OCI-LY1 (cell line): Measurements from ENCODE around the gene IPCEF1.

Source experiments
- H2AFZ ChIP-seq: fragments of 200-600 bp; sonication (generic), shearing (Covaris generic); 2 replicates; pipeline ENCODE4 v1.6.0; 2014; ENCODE audit warnings: antibody characterized with exemption, mild to moderate bottlenecking, low read length
- H3F3A ChIP-seq: fragments of 200-600 bp; sonication (generic), shearing (Covaris generic); 2 replicates; pipeline ENCODE4 v1.6.0; 2014; ENCODE audit warnings: mild to moderate bottlenecking, antibody characterized with exemption, low read length, moderate library complexity; ENCODE audit not compliant: insufficient read depth
- H3K27ac ChIP-seq: fragments of 200-600 bp; sonication (generic); 2 replicates; pipeline ENCODE4 v1.5.1; 2014; ENCODE audit warnings: low read length, mixed run types, mild to moderate bottlenecking, low read depth; ENCODE audit not compliant: poor library complexity, severe bottlenecking
- H3K27me3 ChIP-seq: fragments of 200-600 bp; sonication (generic); 2 replicates; pipeline ENCODE4 v1.6.0; 2014; ENCODE audit warnings: antibody characterized with exemption, mild to moderate bottlenecking, low read length, moderate library complexity; ENCODE audit not compliant: insufficient read depth
- H3K36me3 ChIP-seq: fragments of 200-600 bp; sonication (generic); 2 replicates; pipeline ENCODE4 v1.6.1; 2014; ENCODE audit warnings: mild to moderate bottlenecking, antibody characterized with exemption, low read length, moderate library complexity, mixed read lengths; ENCODE audit not compliant: insufficient read depth
- H3K4me1 ChIP-seq: fragments of 200-600 bp; sonication (generic); 2 replicates; pipeline ENCODE4 v1.5.1; 2014; ENCODE audit warnings: mild to moderate bottlenecking, low read length, moderate library complexity; ENCODE audit not compliant: insufficient read depth, severe bottlenecking
- H3K4me2 ChIP-seq: fragments of 200-600 bp; sonication (generic), shearing (Covaris generic); 2 replicates; pipeline ENCODE4 v1.6.1; 2014; ENCODE audit warnings: low read length
- H3K4me3 ChIP-seq: fragments of 200-600 bp; sonication (generic); 2 replicates; pipeline ENCODE4 v1.5.1; 2014; ENCODE audit warnings: low read length, low read depth, mild to moderate bottlenecking, mixed read lengths; ENCODE audit not compliant: poor library complexity, severe bottlenecking
- H3K79me2 ChIP-seq: fragments of 200-600 bp; shearing (Covaris generic); 2 replicates; pipeline ENCODE4 v1.6.1; 2016; ENCODE audit warnings: mixed run types, low read length, mixed read lengths; ENCODE audit not compliant: insufficient read depth
- H3K9ac ChIP-seq: fragments of 200-600 bp; sonication (generic), shearing (Covaris generic); 2 replicates; pipeline ENCODE4 v1.6.1; 2014; ENCODE audit warnings: mild to moderate bottlenecking, low read length, mixed read lengths
- H3K9me2 ChIP-seq: fragments of 200-600 bp; sonication (generic), shearing (Covaris generic); 2 replicates; pipeline ENCODE4 v1.6.1; 2014; ENCODE audit warnings: low read depth, mild to moderate bottlenecking, low read length, mixed read lengths
- H3K9me3 ChIP-seq: fragments of 200-600 bp; shearing (Covaris generic); 2 replicates; pipeline ENCODE4 v1.6.1; 2014; ENCODE audit warnings: low read length, mixed read lengths
- H4K20me1 ChIP-seq: fragments of 200-600 bp; sonication (generic), shearing (Covaris generic); 2 replicates; pipeline ENCODE4 v1.6.0; 2016; ENCODE audit warnings: mild to moderate bottlenecking, low read length; ENCODE audit not compliant: insufficient read depth
- EZH2 ChIP-seq: fragments of 200-600 bp; sonication (generic), shearing (Covaris generic); IDR thresholded peaks from 2 replicates; pipeline ENCODE4 v1.8.0; 2017; ENCODE audit warnings: borderline replicate concordance, mixed run types, mild to moderate bottlenecking, antibody characterized with exemption, low read length, moderate library complexity, mixed read lengths
- TF ChIP-seq, protein P1 (sequence below): fragments of 200-600 bp; sonication (generic), shearing (Covaris generic); IDR thresholded peaks from 2 replicates; pipeline ENCODE4 v1.5.1; 2017; ENCODE audit warnings: mild to moderate bottlenecking, antibody characterized with exemption, low read length, moderate library complexity, mixed read lengths

IPCEF1 gene

DNA sequence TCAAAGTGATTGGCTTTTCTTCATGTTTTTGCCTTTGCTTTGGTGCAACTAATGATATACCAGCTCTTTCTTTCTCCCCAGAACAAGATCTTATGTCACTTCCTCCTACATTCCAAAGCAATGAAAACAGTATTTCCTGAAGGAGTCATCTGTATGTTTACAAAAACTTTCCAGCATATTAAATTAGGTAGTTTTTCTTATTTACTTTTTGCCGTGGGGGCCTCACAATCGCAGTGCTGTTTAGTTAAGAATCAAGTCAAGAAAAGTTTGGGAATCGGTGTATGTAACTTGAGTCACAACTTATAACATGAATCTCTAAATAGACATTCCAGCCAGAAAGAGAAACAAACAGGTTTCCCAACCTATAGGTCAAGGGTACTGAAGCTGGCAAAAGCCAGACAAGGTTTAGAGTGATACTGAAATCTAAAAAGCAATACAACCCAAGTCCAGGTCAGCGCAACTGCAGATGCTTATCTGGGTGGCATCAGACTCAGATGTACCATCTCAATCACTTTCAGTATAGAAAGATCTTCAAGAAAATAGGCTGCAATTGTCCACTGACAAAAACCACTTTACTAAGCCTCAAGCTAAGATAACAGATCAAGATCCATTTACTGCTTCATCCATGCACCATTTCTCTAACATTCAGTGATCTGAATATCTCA lies 63.6 kb downstream of the IPCEF1 start:
- H3K27me3 ChIP-seq, result no peaks in the 10 kb centered on the region
- no peak overlapping the region for H2AFZ ChIP-seq
- H3K9ac ChIP-seq, result no peak overlapping the region
- H3K27ac ChIP-seq, result no peak overlapping the region
- H3K9me2 ChIP-seq, result no peaks in the 10 kb centered on the region
- no peak overlapping the region for H3K4me3 ChIP-seq
- no peaks in the 10 kb centered on the region for H3K4me1 ChIP-seq
- no peaks in the 10 kb centered on the region for H3K36me3 ChIP-seq
- no peak overlapping the region for H3K4me2 ChIP-seq
- no peak for TF ChIP-seq EZH2
- TF ChIP-seq, protein P1, sequence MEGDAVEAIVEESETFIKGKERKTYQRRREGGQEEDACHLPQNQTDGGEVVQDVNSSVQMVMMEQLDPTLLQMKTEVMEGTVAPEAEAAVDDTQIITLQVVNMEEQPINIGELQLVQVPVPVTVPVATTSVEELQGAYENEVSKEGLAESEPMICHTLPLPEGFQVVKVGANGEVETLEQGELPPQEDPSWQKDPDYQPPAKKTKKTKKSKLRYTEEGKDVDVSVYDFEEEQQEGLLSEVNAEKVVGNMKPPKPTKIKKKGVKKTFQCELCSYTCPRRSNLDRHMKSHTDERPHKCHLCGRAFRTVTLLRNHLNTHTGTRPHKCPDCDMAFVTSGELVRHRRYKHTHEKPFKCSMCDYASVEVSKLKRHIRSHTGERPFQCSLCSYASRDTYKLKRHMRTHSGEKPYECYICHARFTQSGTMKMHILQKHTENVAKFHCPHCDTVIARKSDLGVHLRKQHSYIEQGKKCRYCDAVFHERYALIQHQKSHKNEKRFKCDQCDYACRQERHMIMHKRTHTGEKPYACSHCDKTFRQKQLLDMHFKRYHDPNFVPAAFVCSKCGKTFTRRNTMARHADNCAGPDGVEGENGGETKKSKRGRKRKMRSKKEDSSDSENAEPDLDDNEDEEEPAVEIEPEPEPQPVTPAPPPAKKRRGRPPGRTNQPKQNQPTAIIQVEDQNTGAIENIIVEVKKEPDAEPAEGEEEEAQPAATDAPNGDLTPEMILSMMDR, result no peak
- no peaks in the 10 kb centered on the region for H3K9me3 ChIP-seq
- H3F3A ChIP-seq, result no peaks in the 10 kb centered on the region
- no peaks in the 10 kb centered on the region for H3K79me2 ChIP-seq
- no peaks in the 10 kb centered on the region for H4K20me1 ChIP-seq

DNA sequence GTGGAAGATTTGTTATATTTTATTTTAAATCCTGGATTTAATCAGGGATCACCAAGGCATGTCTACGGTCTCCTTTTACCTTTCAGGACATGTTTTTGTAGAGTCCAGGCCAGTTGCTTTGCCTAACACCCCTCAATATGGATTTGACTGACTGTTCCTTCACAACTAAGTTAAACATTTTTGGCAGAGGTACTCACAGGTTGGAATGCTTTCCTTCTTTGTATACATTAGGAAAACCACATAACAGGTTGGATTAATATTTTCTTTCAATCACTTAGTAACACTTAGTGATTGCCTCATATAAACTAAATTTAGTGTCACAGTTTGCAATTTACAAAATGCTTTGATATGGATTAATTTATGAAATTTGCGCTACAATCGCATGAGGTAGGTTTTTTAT lies 64.5 kb downstream of the IPCEF1 start:
- Histone ChIP-seq H3K27ac (no peak overlapping the region), H3K9me2 (no peaks in the 10 kb centered on the region), H3K9me3 (no peaks in the 10 kb centered on the region), H2AFZ (no peak overlapping the region), H3K4me2 (no peak overlapping the region), H3K27me3 (no peaks in the 10 kb centered on the region), H3K9ac (no peak overlapping the region), H4K20me1 (no peaks in the 10 kb centered on the region), H3K36me3 (no peaks in the 10 kb centered on the region), H3K4me1 (no peaks in the 10 kb centered on the region), H3F3A (no peaks in the 10 kb centered on the region), H3K79me2 (no peaks in the 10 kb centered on the region), H3K4me3 (no peak overlapping the region)
- TF ChIP-seq, protein P1, result no peak
- TF ChIP-seq EZH2, result no peak

DNA sequence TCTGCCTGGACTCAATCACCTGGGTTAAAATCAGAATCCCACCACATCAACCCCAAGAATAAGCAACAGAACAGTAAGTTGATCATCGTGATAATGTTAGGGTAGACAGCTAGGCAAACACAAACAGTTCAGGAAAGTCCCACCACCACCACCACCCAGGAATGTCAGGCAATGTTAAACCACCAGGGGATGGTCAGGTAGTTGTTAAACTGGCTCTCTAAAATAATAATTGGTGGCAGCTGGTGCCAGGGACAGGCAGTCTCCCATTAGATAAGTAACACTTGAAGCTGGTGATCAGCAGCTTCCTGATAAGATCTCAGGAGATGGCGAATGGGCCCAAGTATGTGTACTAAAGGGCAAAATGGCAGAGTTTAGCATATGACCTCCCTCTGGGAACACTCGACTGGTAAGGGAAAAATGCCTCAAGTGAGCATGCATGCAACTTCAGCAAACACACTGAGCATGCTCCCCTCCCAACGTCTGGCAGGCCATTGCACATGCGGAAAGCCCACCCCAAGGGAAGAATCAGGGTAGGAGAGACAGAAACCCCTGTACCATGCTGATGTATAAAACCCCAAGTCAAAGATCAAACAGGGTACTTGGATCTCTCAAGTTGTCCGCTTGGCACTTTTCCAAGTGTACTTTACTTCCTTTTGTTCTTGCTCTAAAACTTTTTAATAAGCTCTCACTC lies 66.6 kb downstream of the IPCEF1 start:
- Histone ChIP-seq H3K36me3 (no peaks in the 10 kb centered on the region), H3K27me3 (no peaks in the 10 kb centered on the region), H3F3A (no peaks in the 10 kb centered on the region), H3K4me1 (no peaks in the 10 kb centered on the region), H2AFZ (no peak overlapping the region), H3K9me3 (no peaks in the 10 kb centered on the region), H3K9ac (no peak overlapping the region), H3K27ac (no peak overlapping the region), H3K4me3 (no peak overlapping the region), H3K79me2 (no peaks in the 10 kb centered on the region), H4K20me1 (no peaks in the 10 kb centered on the region), H3K9me2 (no peaks in the 10 kb centered on the region), H3K4me2 (no peak overlapping the region)
- TF ChIP-seq, protein P1, result no peak
- TF ChIP-seq EZH2, result no peak
